Neural progenitor cell (in vitro differentiated cells): Measurements from ENCODE around the gene FBXO34. TPM values are rescaled to one million over a fixed set of nuclear protein-coding genes. Genes with fewer than 3 reads are reported as not detected.
"Not testable (repeated sequence)": the region's sequence is repeated elsewhere in the genome, so short reads cannot be mapped to it uniquely, and the experiment has no call there.

ENCODE experiments used
- DNase-seq: peaks from one replicate; pipeline ENCODE4 v3.0.0-alpha.2; 2016; ENCODE audit warnings: low spot score
- H2AFZ ChIP-seq: fragments of 200-600 bp; sonication (generic); replicated peaks from 2 replicates; pipeline ENCODE4 v1.6.1; 2016; ENCODE audit warnings: antibody characterized with exemption
- H3F3A ChIP-seq: fragments of 200-600 bp; sonication (generic); 2 replicates; pipeline ENCODE4 v1.6.1; 2016; ENCODE audit warnings: antibody characterized with exemption, low read depth
- H3K27ac ChIP-seq: fragments of 200-600 bp; sonication (generic); 2 replicates; pipeline ENCODE4 v1.5.1; 2016; ENCODE audit warnings: mild to moderate bottlenecking
- H3K27me3 ChIP-seq: fragments of 200-600 bp; sonication (generic); 2 replicates; pipeline ENCODE4 v1.6.1; 2016; ENCODE audit warnings: mild to moderate bottlenecking, moderate library complexity
- H3K36me3 ChIP-seq: fragments of 200-600 bp; sonication (generic); 2 replicates; pipeline ENCODE4 v1.5.1; 2016
- H3K4me1 ChIP-seq: fragments of 200-600 bp; sonication (generic); 2 replicates; pipeline ENCODE4 v1.6.1; 2016; ENCODE audit warnings: mixed run types
- H3K4me2 ChIP-seq: fragments of 200-600 bp; sonication (generic); 2 replicates; pipeline ENCODE4 v1.6.1; 2016
- H3K4me3 ChIP-seq: fragments of 200-600 bp; sonication (generic); 2 replicates; pipeline ENCODE4 v1.5.1; 2016
- H3K79me2 ChIP-seq: fragments of 200-600 bp; sonication (generic); 2 replicates; pipeline ENCODE4 v1.6.1; 2016; ENCODE audit warnings: low read depth
- H3K9ac ChIP-seq: fragments of 200-600 bp; sonication (generic); 2 replicates; pipeline ENCODE4 v1.6.1; 2016
- H3K9me3 ChIP-seq: fragments of 200-600 bp; sonication (generic); 2 replicates; pipeline ENCODE4 v1.5.1; 2016; ENCODE audit warnings: low read depth
- H4K20me1 ChIP-seq: fragments of 200-600 bp; sonication (generic); 2 replicates; pipeline ENCODE4 v1.6.1; 2016; ENCODE audit warnings: low read depth
- H3K27ac Mint-ChIP-seq: 3 replicates; pipeline ENCODE4 v1.8.0; 2021; ENCODE audit warnings: mixed read lengths
- H3K27me3 Mint-ChIP-seq: 2 replicates; pipeline ENCODE4 v1.8.0; 2022; ENCODE audit warnings: low read depth, mild to moderate bottlenecking, inconsistent platforms, moderate library complexity, mixed read lengths; ENCODE audit not compliant: insufficient read depth
- H3K36me3 Mint-ChIP-seq: 3 replicates; pipeline ENCODE4 v1.8.0; 2021; ENCODE audit warnings: mixed read lengths
- H3K4me1 Mint-ChIP-seq: 3 replicates; pipeline ENCODE4 v1.8.0; 2021; ENCODE audit warnings: mixed read lengths
- H3K4me3 Mint-ChIP-seq: 3 replicates; pipeline ENCODE4 v1.8.0; 2021; ENCODE audit warnings: mild to moderate bottlenecking, moderate library complexity, mixed read lengths
- H3K9me3 Mint-ChIP-seq: 3 replicates; pipeline ENCODE4 v1.8.0; 2020; ENCODE audit warnings: mixed read lengths
- EZH2 ChIP-seq: fragments of 200-600 bp; sonication (generic); IDR thresholded peaks from 2 replicates; pipeline ENCODE4 v1.6.1; 2017; ENCODE audit warnings: antibody characterized with exemption, mild to moderate bottlenecking, moderate library complexity
- EZH2phosphoT487 ChIP-seq: fragments of 200-600 bp; sonication (generic); IDR thresholded peaks from 2 replicates; pipeline ENCODE4 v1.6.1; 2017; ENCODE audit warnings: antibody characterized with exemption
- total RNA-seq: library from RNA; depleted of rRNA; stranded (reverse); fragments of >200 nt; gene quantifications from 2 replicates; pipeline ENCODE4 v1.2.3, GENCODE V29; 2015; ENCODE audit warnings: low replicate concordance
- TF ChIP-seq, protein P1 (sequence below): fragments of 200-600 bp; sonication (generic); IDR thresholded peaks from 2 replicates; pipeline ENCODE4 v1.5.1; 2017; ENCODE audit warnings: antibody characterized with exemption, mild to moderate bottlenecking

FBXO34 gene
- total RNA-seq, 1 donor from 2014 or later = 23.2 TPM

DNA sequence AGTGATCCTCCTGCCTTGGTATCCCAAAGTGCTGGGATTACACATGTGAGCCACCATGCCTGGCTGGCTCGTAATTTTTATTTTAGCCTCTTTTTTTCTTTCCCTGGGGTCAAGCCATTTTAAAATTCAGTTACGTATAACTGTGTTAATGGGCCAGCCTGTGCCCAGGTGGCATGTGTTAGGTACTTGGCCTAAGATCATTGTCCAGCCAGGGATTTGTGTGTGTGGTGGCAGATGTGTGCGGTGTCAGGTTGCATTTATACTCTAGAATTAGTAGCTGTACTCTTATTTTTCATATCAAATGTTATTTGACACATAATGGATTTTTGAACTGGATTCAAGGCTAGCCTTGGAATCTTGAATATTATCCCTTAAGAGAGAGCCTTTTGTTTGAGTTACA is 69.3 kb downstream of the FBXO34 start:
- no peak overlapping the region for H3K4me3 Mint-ChIP-seq
- no peaks in the 10 kb centered on the region for H3K27me3 ChIP-seq
- peaks cover 46% of the 10 kb centered on the region for H3K79me2 ChIP-seq
- no peaks in the 10 kb centered on the region for H3K9me3 ChIP-seq
- H3K4me3 ChIP-seq = no peak overlapping the region
- H3K4me1 ChIP-seq = peaks cover 8% of the 10 kb centered on the region
- H3K27ac Mint-ChIP-seq = no peak overlapping the region
- no peak for DNase-seq
- H3K36me3 Mint-ChIP-seq = peaks cover 5% of the 10 kb centered on the region
- H3K27ac ChIP-seq = no peak overlapping the region
- no peak overlapping the region for H2AFZ ChIP-seq
- H3K36me3 ChIP-seq = no peaks in the 10 kb centered on the region
- H3K9ac ChIP-seq = no peak overlapping the region
- peaks cover 9% of the 10 kb centered on the region for H4K20me1 ChIP-seq
- no peaks in the 10 kb centered on the region for H3F3A ChIP-seq
- H3K4me2 ChIP-seq = no peak overlapping the region
- no peaks in the 10 kb centered on the region for H3K9me3 Mint-ChIP-seq
- no peaks in the 10 kb centered on the region for H3K27me3 Mint-ChIP-seq
- no peak for TF ChIP-seq EZH2phosphoT487
- peaks cover 4% of the 10 kb centered on the region for H3K4me1 Mint-ChIP-seq

DNA sequence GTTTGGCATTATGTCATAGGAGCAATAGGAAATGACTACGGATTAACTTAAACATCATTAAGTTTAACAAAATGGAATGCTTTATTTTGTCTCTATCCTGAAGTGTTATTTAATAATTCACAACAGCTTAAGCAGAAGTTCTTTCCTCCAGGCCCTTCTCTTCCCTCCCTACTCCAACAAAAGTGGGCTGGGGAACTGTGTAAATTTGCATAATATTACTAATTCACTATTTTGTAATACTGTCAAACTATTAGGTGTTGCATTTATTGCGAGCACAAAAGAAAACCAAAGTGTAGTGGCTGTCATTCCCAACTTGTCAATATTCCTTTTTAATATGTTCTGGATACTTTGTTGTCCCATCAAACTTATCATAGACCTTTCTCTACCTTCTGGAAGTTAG is 70.6 kb downstream of the FBXO34 start:
- peaks cover 9% of the 10 kb centered on the region for H4K20me1 ChIP-seq
- peaks cover 38% of the 10 kb centered on the region for H3K79me2 ChIP-seq
- H3K4me2 ChIP-seq = no peak overlapping the region
- Mint-ChIP-seq H3K27ac (no peak overlapping the region), H3K27me3 (no peaks in the 10 kb centered on the region), H3K9me3 (no peaks in the 10 kb centered on the region), H3K36me3 (peaks cover 5% of the 10 kb centered on the region), H3K4me1 (peaks cover 11% of the 10 kb centered on the region), H3K4me3 (no peak overlapping the region)
- no peaks in the 10 kb centered on the region for H3K9me3 ChIP-seq
- H3F3A ChIP-seq = no peaks in the 10 kb centered on the region
- no peak overlapping the region for H3K4me3 ChIP-seq
- H3K27ac ChIP-seq = no peak overlapping the region
- H2AFZ ChIP-seq = no peak overlapping the region
- peaks cover 8% of the 10 kb centered on the region for H3K4me1 ChIP-seq
- no peak for TF ChIP-seq EZH2
- TF ChIP-seq EZH2phosphoT487 = no peak
- TF ChIP-seq, protein P1, sequence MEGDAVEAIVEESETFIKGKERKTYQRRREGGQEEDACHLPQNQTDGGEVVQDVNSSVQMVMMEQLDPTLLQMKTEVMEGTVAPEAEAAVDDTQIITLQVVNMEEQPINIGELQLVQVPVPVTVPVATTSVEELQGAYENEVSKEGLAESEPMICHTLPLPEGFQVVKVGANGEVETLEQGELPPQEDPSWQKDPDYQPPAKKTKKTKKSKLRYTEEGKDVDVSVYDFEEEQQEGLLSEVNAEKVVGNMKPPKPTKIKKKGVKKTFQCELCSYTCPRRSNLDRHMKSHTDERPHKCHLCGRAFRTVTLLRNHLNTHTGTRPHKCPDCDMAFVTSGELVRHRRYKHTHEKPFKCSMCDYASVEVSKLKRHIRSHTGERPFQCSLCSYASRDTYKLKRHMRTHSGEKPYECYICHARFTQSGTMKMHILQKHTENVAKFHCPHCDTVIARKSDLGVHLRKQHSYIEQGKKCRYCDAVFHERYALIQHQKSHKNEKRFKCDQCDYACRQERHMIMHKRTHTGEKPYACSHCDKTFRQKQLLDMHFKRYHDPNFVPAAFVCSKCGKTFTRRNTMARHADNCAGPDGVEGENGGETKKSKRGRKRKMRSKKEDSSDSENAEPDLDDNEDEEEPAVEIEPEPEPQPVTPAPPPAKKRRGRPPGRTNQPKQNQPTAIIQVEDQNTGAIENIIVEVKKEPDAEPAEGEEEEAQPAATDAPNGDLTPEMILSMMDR = no peak
- H3K36me3 ChIP-seq = no peaks in the 10 kb centered on the region
- H3K27me3 ChIP-seq = no peaks in the 10 kb centered on the region
- no peak overlapping the region for H3K9ac ChIP-seq
- DNase-seq = no peak

DNA sequence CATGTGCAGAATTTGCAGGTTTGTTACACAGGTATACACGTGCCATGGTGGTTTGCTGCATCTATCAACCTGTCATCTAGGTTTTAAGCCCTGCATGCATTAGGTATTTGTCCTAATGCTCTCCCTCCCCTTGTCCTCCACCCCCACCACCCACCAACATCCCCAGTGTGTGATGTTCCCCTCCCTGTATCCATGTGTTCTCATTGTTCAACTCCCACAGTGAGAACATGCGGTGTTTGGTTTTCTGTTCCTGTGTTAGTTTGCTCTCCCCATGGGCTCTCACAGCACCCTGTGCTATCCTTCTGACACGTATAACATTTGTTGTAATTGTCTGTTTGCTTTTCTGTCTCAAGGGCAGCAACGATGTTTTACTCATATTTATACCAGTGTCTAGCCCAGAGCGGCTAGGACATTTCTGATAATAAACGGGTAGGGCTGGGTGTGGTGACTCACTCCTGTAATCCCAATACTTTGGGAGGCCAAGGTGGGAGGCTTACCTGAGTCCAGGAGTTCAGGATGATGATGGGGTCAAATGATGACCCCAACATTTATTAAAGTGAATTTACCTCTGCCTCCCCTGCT is 73.5 kb downstream of the FBXO34 start:
- H3K4me2 ChIP-seq, H3K36me3 ChIP-seq, H3K27me3 ChIP-seq, H3K4me3 Mint-ChIP-seq, H2AFZ ChIP-seq, H3K27ac ChIP-seq, DNase-seq, H3K4me1 ChIP-seq, H3K4me3 ChIP-seq, H3K9me3 Mint-ChIP-seq, H3K27ac Mint-ChIP-seq, H3K9me3 ChIP-seq, H3K27me3 Mint-ChIP-seq, H3K36me3 Mint-ChIP-seq, H3F3A ChIP-seq, H3K9ac ChIP-seq: not testable (repeated sequence)
- H3K79me2 ChIP-seq = peaks cover 28% of the 10 kb centered on the region
- H4K20me1 ChIP-seq = peaks cover 19% of the 10 kb centered on the region
- peaks cover 16% of the 10 kb centered on the region for H3K4me1 Mint-ChIP-seq

DNA sequence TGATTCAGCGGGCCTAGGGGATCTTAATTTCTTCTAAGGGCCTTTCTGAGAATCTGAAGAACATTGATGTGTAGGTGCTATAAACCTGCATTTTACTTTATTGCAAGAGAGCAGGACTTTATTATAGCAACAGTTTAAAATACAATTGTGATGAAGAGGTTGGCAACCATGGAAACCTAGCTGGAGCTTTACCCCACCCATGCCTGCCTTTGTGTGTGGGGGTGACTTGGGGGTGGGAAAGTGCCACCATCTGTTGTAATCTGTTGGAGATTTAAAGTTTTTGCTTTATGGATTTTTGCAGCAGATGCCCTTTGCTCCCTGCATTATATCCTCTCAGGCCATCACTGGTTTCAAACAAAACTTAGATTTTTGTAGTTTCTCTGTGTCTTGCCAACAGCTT is 75.8 kb downstream of the FBXO34 start:
- H3K9ac ChIP-seq = no peak overlapping the region
- H3K4me1 Mint-ChIP-seq = peaks cover 14% of the 10 kb centered on the region
- TF ChIP-seq EZH2phosphoT487 (no peak), EZH2 (no peak)
- TF ChIP-seq, protein P1 = no peak

More for the DNA sequence above, 75.8 kb downstream of the FBXO34 start:
- no peak for DNase-seq
- Histone ChIP-seq H3K4me2 (no peak overlapping the region), H4K20me1 (peaks cover 19% of the 10 kb centered on the region), H3K4me3 (no peak overlapping the region), H2AFZ (no peak overlapping the region), H3K27ac (no peak overlapping the region), H3K9me3 (no peaks in the 10 kb centered on the region), H3K27me3 (no peaks in the 10 kb centered on the region), H3K4me1 (no peaks in the 10 kb centered on the region), H3K36me3 (no peaks in the 10 kb centered on the region), H3F3A (no peaks in the 10 kb centered on the region), H3K79me2 (peaks cover 16% of the 10 kb centered on the region)
- no peaks in the 10 kb centered on the region for H3K9me3 Mint-ChIP-seq
- H3K4me3 Mint-ChIP-seq = no peak overlapping the region
- H3K27ac Mint-ChIP-seq = no peak overlapping the region
- no peaks in the 10 kb centered on the region for H3K27me3 Mint-ChIP-seq
- H3K36me3 Mint-ChIP-seq = peaks cover 4% of the 10 kb centered on the region
